GM11168 (cell line): ENCODE results near the gene RGS3.

Source experiments
- in situ Hi-C: fragments of 300-500 bp; cut with MboI; formaldehyde crosslinking; loops from one replicate; pipeline ENCODE4 v1.12.0; 2022; ENCODE audit warnings: low sequenced_read_pairs; ENCODE audit not compliant: unreplicated experiment

The RGS3 gene

DNA sequence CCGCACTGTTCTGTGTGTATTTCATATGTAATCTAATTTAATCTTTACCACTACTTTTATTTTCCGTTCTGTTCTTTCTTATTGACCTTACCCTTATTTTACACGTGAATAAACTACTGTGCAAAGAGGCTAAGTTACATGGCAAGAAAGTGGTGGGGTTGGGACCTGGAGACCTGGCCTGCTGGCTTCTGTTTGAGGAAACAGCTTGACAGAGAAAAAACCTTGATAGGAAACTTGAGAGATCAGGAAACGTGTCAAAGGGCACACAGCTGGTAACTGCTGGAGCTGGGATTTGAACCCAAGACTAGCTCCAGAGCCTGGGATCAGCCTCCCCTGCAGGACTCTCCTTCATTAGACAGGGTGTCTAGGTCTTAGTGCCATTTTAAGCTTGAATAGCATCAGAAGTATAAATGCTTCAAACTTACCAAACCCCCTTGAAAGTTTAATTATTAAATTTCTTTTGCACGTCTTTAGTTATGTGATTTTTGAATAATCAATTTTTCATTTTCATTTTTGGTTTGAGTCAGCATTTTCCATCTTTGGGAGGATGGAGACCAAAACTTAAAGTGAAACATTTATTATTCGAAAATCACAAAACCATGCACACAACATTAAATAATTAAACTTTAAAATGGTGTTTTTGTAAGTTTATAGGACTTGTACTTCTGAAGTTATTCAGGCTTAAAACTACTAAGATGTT, 129.5 kb downstream of the RGS3 start:
- in situ Hi-C loops: no loop called here

GRCh38 chr9:113593682-113594281, 130.3 kb downstream of the RGS3 start:
- in situ Hi-C loops: no loop called here

DNA sequence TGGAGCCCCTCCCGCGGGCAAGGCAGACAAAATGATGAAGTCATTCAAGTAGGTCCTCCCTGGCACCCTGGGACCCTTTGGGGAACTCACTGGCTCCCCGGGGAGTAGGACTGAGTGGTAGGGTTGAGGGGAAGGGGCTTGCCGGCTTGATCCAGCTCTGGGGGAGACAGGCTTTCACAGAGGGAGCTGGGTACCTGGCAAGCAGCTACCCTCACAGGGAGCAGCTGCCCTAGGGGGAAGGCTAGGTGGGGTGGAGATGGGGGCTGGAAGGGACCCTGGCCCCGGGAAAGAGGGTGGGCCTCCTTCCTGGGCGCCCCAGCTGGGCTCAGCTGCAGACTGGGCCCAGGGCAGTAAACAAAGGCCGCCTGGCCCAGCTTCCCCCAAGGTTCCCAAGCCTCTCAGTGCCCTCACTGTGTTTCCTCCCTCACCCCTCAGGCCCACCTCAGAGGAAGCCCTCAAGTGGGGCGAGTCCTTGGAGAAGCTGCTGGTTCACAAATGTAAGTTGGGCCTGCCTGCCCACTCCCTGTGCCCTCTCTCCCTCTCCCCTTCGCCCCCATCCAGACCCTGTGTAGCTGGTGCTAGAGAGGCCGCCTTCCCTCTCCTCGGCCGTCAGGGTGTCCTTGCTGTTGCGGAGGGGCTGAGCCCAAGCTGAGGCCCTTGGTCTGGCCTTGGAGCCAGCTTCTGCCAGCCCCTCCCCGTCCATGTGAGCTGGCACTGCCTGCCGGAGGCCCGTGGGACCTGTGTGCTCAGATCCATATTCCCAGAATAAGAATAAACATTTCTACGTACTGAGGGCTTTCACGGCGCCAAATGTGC, 131.2 kb downstream of the RGS3 start:
- in situ Hi-C loops: no loop called here

- in situ Hi-C loops: no loop called here
Observed at GRCh38 chr9:113596616-113597320, 133.2 kb downstream of the RGS3 start.

- in situ Hi-C loops: no loop called here
Observed at GRCh38 chr9:113597390-113598241, 134.1 kb downstream of the RGS3 start.

GRCh38 chr9:113598451-113598850, 134.9 kb downstream of the RGS3 start:
- in situ Hi-C loops: no loop called here

- in situ Hi-C loops: no loop called here
Observed at GRCh38 chr9:113598883-113599282, 135.4 kb downstream of the RGS3 start.

DNA sequence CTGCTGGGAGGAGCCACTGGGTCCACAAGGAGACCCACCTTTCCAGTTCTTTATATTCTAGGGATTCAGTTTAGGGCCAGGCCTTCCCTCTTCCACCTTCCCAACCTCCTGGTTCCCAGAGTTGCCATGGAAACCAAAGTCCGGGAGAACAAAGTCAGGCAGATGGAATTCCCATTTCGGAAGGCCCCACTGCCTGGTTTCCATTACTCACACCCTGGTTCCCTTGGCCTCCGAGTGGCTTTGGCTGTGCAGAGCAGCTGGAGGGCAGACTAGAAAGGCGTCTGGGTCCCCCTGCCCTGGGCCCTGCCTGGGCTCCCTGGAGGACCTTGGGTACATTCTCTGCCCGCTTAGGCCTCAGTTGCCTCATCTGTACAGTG, 136.1 kb downstream of the RGS3 start:
- in situ Hi-C loops: loop anchor here (5.0 kb wide), 1 partner anchor 48 kb away; no protein-coding TSS in a partner anchor

- in situ Hi-C loops: loop anchor here (5.0 kb wide), 1 partner anchor 47 kb away; no protein-coding TSS in a partner anchor
Observed at GRCh38 chr9:113600023-113600823, 136.7 kb downstream of the RGS3 start.

DNA sequence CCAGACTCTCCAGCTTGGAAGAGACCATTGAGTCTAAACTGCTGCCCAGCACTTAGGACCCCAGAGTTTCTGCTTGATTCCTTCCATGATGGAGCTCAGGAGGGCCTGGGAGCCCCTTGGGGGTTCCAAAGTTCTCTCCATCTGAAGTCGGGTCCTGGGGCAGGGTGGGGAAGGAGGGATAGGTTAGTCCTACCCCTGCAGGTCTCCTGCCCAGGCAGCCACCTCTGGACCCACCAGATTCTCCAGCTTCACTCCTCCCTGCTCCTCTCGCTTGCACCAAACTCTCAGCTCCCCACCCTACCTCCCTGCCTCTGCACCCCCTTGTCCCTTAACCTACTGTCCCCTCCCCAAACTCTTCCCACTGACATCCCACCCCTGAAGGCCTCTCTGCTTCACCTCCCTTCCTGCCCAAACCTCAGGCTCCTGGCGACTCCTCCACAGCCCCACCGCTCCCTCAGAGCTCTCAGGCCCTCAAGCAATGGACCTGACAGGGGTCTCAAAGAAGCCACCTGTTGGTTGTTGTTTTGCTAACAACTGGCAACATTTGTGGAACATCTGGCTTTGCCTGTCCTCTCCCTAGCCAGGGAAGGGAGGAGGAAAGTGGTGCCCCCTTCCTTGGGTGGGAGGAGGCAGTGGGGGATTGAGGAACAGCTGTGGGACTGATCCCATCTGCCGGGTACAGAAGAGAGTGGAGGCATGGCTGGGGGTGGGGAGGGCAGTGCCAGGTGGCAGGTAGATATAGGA, 137.5 kb downstream of the RGS3 start:
- in situ Hi-C loops: loop anchor here (5.0 kb wide), 1 partner anchor 46 kb away; no protein-coding TSS in a partner anchor

GRCh38 chr9:113601656-113602055, 138.1 kb downstream of the RGS3 start:
- in situ Hi-C loops: loop anchor here (5.0 kb wide), 1 partner anchor 46 kb away; no protein-coding TSS in a partner anchor

- in situ Hi-C loops: loop anchor here (5.0 kb wide), 1 partner anchor 45 kb away; no protein-coding TSS in a partner anchor
Observed at GRCh38 chr9:113602126-113603047, 138.9 kb downstream of the RGS3 start.

- in situ Hi-C loops: loop anchor here (5.0 kb wide), 1 partner anchor 44 kb away; no protein-coding TSS in a partner anchor
Observed at GRCh38 chr9:113603048-113603375, 139.5 kb downstream of the RGS3 start.

GRCh38 chr9:113603773-113604172, 140.2 kb downstream of the RGS3 start:
- in situ Hi-C loops: loop anchor here (5.0 kb wide), 1 partner anchor 44 kb away; no protein-coding TSS in a partner anchor

DNA sequence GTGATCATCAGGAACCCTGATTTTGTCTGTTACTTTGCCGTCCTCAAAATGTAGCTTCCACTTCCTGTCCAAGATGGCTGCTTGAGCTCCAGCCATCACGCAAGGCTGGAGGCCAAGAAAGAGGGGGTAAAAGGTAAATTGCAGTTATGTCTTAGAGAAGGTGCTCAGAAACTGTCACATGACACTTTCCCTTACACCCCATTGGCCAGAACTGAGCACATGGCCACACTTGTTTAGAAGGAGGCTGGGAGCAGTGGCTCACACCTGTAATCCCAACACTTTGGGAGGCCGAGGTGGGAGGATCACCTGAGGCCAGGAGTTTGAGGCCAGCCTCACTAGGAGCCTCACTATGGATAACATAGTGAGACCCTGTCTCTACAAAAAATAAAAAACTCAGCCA, 140.9 kb downstream of the RGS3 start:
- in situ Hi-C loops: loop anchor here (5.0 kb wide), 1 partner anchor 43 kb away; no protein-coding TSS in a partner anchor

- in situ Hi-C loops: no loop called here
Observed at GRCh38 chr9:113606510-113606909, 143.0 kb downstream of the RGS3 start.
